Measurements from ENCODE around the gene SDCCAG8. TPM values are rescaled to one million over a fixed set of nuclear protein-coding genes. Genes with fewer than 3 reads are reported as not detected.
A peak's percentile ranks its signal among the peaks of the same experiment; 100 is the strongest.
"Not testable (repeated sequence)": the region's sequence is repeated elsewhere in the genome, so short reads cannot be mapped to it uniquely, and the experiment has no call there.

Gene SDCCAG8
- 10 to 100 TPM; 17.8 to 28.3 (median 21.2) TPM for total RNA-seq
- total RNA-seq (2013) = 45.9 TPM

GRCh38 chr1:243255791-243256512 is at the start of gene SDCCAG8:
SDCCAG8 (plus strand) TSS chr1:243256041; CDS start chr1:243256174, 133 bp downstream.
- under 1% methylated on average over 32 of the region's 32 CpGs for WGBS (ENCODE audit: insufficient coverage)
- peak within 1 kb of the TSS; percentile 97 to 98 for H3K27ac Mint-ChIP-seq
- Histone ChIP-seq H3K27ac (ENCODE audit: low read length) (peak within 1 kb of the TSS; percentile 89), H3K4me1 (ENCODE audit: control insufficient read depth, insufficient read depth, low read length) (peaks cover 18% of the 10 kb centered on the region), H3K4me3 (ENCODE audit: low read length) (peak within 1 kb of the TSS; percentile 83), H3K9me3 (ENCODE audit: control insufficient read depth, insufficient read depth, low read length) (no peaks in the 10 kb centered on the region), H3K27me3 (ENCODE audit: control insufficient read depth, insufficient read depth, low read length) (no peaks in the 10 kb centered on the region), H3K36me3 (ENCODE audit: control insufficient read depth, insufficient read depth, low read length) (no peaks in the 10 kb centered on the region)
- TF ChIP-seq, protein P1, sequence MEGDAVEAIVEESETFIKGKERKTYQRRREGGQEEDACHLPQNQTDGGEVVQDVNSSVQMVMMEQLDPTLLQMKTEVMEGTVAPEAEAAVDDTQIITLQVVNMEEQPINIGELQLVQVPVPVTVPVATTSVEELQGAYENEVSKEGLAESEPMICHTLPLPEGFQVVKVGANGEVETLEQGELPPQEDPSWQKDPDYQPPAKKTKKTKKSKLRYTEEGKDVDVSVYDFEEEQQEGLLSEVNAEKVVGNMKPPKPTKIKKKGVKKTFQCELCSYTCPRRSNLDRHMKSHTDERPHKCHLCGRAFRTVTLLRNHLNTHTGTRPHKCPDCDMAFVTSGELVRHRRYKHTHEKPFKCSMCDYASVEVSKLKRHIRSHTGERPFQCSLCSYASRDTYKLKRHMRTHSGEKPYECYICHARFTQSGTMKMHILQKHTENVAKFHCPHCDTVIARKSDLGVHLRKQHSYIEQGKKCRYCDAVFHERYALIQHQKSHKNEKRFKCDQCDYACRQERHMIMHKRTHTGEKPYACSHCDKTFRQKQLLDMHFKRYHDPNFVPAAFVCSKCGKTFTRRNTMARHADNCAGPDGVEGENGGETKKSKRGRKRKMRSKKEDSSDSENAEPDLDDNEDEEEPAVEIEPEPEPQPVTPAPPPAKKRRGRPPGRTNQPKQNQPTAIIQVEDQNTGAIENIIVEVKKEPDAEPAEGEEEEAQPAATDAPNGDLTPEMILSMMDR (IDR thresholded peaks at IDR 0.05) = no peak
- H3K27me3 Mint-ChIP-seq (ENCODE audit: low read depth in 2 of 2) = no peaks in the 10 kb centered on the region
- ATAC-seq (peak; percentile 80 to 92 (median 82)), DNase-seq (peak; percentile 85 to 98)
- no peaks in the 10 kb centered on the region for H3K36me3 Mint-ChIP-seq
- no peaks in the 10 kb centered on the region for H3K9me3 Mint-ChIP-seq
- intact Hi-C loops (cut with micrococcal nuclease) = loop anchor here (1.0 to 10.0 kb wide), 9 partner anchors 154 to 1741 kb away; partner anchors contain the start of genes AKT3, EXO1 and FH
- H3K4me3 Mint-ChIP-seq = peak within 1 kb of the TSS; percentile 99
- peaks cover 24 to 35% of the 10 kb centered on the region in 2 donors for H3K4me1 Mint-ChIP-seq

DNA sequence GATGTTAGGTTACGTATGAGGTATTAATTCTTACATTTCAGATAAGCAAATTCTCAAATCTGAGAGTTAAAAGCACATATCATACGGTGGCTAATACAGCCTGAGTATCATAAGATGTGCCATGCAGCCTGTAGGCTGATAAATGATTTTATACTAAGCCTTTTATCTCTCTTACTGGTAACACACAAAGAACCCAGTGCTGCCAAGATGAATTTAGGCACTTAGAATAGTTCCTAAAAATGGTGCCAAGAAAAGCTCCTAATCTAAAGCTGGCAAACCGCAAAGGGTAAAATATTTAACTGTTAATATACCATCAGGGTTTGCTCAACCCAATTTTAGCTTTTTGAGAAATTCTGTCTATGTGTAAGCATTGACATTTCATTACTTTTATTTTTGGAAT is 43.9 kb upstream of the SDCCAG8 start:
- H3K4me1 ChIP-seq (ENCODE audit: control insufficient read depth, insufficient read depth, low read length); ATAC-seq; H3K36me3 Mint-ChIP-seq; H3K27ac ChIP-seq (ENCODE audit: low read length); H3K27ac Mint-ChIP-seq; H3K4me1 Mint-ChIP-seq; H3K27me3 ChIP-seq (ENCODE audit: control insufficient read depth, insufficient read depth, low read length); H3K4me3 ChIP-seq (ENCODE audit: low read length); H3K9me3 Mint-ChIP-seq; H3K4me3 Mint-ChIP-seq; H3K9me3 ChIP-seq (ENCODE audit: control insufficient read depth, insufficient read depth, low read length); H3K27me3 Mint-ChIP-seq (ENCODE audit: low read depth in 2 of 2); H3K36me3 ChIP-seq (ENCODE audit: control insufficient read depth, insufficient read depth, low read length); DNase-seq; intact Hi-C loops (cut with micrococcal nuclease): not testable (repeated sequence)
- no CpG with 5 or more reads among the region's 3 CpGs for WGBS (ENCODE audit: insufficient coverage)

- H3K36me3 Mint-ChIP-seq = no peaks in the 10 kb centered on the region
- H3K4me1 ChIP-seq (ENCODE audit: control insufficient read depth, insufficient read depth, low read length) = no peaks in the 10 kb centered on the region
- 100% methylated on average over 2 of the region's 4 CpGs for WGBS (ENCODE audit: insufficient coverage)
Measured at GRCh38 chr1:243213045-243213787, 42.6 kb upstream of the SDCCAG8 start.

DNA sequence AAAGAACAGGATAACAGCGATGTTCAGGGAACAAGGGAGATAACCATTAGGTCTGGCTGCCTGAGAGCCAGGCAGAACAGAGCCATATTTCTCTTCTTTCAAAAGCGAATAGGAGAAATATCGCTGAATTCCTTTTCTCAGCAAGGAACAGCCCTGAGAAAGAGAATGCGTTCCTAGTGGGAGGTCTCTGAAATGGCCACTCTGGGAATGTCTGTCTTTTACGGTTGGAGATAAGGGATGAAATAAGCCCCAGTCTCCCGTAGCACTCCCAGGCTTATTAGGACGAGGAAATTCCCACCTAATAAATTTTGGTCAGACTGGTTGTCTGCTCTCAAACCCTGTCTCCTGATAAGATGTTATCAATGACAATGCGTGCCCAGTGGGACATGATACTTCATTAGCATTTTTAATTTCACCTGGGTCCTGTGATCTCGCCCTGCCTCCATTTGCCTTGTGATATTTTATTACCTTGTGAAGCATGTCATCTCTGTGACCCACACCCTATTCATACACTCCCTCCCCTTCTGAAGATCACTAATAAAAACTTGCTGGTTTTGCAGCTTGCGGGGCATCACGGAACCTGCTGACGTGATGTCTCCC is 40.5 kb upstream of the SDCCAG8 start:
- H3K4me1 ChIP-seq (ENCODE audit: control insufficient read depth, insufficient read depth, low read length); H3K27ac ChIP-seq (ENCODE audit: low read length); H3K36me3 Mint-ChIP-seq; H3K4me1 Mint-ChIP-seq; ATAC-seq; intact Hi-C loops (cut with micrococcal nuclease); DNase-seq; H3K4me3 Mint-ChIP-seq; H3K27ac Mint-ChIP-seq; H3K9me3 ChIP-seq (ENCODE audit: control insufficient read depth, insufficient read depth, low read length); H3K4me3 ChIP-seq (ENCODE audit: low read length); H3K27me3 Mint-ChIP-seq (ENCODE audit: low read depth in 2 of 2); H3K27me3 ChIP-seq (ENCODE audit: control insufficient read depth, insufficient read depth, low read length); H3K9me3 Mint-ChIP-seq: not testable (repeated sequence)
- H3K36me3 ChIP-seq (ENCODE audit: control insufficient read depth, insufficient read depth, low read length) = peaks cover 13% of the 10 kb centered on the region
- WGBS (ENCODE audit: insufficient coverage) = 90% methylated on average over 9 of the region's 12 CpGs

More at GRCh38 chr1:243213045-243213787, 42.6 kb upstream of the SDCCAG8 start:
- Mint-ChIP-seq H3K4me1 (no peaks in the 10 kb centered on the region), H3K9me3 (peaks cover 0 to 3% of the 10 kb centered on the region in 2 donors), H3K27me3 (ENCODE audit: low read depth in 2 of 2) (no peaks in the 10 kb centered on the region), H3K27ac (no peak overlapping the region), H3K4me3 (no peak overlapping the region)
- intact Hi-C loops (cut with micrococcal nuclease) = no loop called here
- Histone ChIP-seq H3K4me3 (ENCODE audit: low read length) (no peak overlapping the region), H3K27ac (ENCODE audit: low read length) (no peak overlapping the region), H3K36me3 (ENCODE audit: control insufficient read depth, insufficient read depth, low read length) (peaks cover under 1% of the 10 kb centered on the region), H3K27me3 (ENCODE audit: control insufficient read depth, insufficient read depth, low read length) (no peaks in the 10 kb centered on the region), H3K9me3 (ENCODE audit: control insufficient read depth, insufficient read depth, low read length) (no peaks in the 10 kb centered on the region)
- TF ChIP-seq, protein P1 (IDR thresholded peaks at IDR 0.05) = no peak
- ATAC-seq (no peak), DNase-seq (no peak)

Measured in natural killer cell (primary cell).